22Rv1 (cell line): ENCODE results near the gene TC2N.
A peak's percentile ranks its signal among the peaks of the same experiment; 100 is the strongest.

Experiments
- H3K27ac ChIP-seq: fragments of 450-650 bp; 2 replicates; pipeline ENCODE4 v1.5.1; 2017
- ZFX ChIP-seq: fragments of 450-650 bp; IDR thresholded peaks from 2 replicates; pipeline ENCODE4 v1.6.1; 2017; ENCODE audit warnings: antibody characterized with exemption, borderline replicate concordance
- TF ChIP-seq, protein P1 (sequence below): fragments of 450-650 bp; IDR thresholded peaks from 2 replicates; pipeline ENCODE4 v1.5.1; 2017; ENCODE audit warnings: mild to moderate bottlenecking

The TC2N gene

DNA sequence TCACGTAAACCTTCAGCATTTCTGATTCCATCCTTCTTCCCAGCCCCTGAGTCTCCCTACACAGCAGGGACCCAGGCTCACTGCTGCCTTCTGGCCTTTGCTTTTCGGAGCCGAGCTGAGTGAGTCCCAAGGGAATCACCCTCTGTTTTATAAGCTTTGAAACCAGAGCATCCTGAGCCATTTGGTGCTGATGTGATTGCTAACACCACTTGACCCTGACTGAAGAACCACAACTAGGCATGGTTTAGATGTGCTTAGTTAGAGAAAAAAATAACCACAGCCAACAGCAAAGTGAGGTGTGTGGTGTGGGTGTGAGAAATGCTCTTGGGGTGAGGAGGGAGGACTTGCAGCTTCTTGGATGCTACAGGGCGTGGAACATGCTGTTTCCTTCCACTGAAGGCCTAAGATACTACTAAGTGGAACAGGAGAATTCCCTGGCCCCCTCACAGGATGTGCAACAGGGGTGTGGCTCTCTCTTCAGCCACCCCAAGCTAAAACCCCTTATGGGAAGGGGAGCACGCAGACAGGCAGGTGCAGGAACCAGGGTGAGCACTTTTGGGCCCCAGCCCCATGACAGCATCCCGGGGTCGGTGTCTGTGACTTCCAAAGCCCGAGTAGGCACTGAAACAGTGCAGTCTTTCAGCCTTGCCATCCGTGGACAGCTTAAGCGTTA, at the start of gene TC2N:
Gene TC2N (minus strand): TSS at position 221 of the 673 bp plus-strand sequence. CDS start 53,767 bp downstream, outside the sequence.
- no peak for TF ChIP-seq ZFX
- TF ChIP-seq, protein P1, sequence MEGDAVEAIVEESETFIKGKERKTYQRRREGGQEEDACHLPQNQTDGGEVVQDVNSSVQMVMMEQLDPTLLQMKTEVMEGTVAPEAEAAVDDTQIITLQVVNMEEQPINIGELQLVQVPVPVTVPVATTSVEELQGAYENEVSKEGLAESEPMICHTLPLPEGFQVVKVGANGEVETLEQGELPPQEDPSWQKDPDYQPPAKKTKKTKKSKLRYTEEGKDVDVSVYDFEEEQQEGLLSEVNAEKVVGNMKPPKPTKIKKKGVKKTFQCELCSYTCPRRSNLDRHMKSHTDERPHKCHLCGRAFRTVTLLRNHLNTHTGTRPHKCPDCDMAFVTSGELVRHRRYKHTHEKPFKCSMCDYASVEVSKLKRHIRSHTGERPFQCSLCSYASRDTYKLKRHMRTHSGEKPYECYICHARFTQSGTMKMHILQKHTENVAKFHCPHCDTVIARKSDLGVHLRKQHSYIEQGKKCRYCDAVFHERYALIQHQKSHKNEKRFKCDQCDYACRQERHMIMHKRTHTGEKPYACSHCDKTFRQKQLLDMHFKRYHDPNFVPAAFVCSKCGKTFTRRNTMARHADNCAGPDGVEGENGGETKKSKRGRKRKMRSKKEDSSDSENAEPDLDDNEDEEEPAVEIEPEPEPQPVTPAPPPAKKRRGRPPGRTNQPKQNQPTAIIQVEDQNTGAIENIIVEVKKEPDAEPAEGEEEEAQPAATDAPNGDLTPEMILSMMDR = no peak
- H3K27ac ChIP-seq = no peak within 1 kb of the TSS

- H3K27ac ChIP-seq = no peak overlapping the region
- TF ChIP-seq, protein P1 = no peak
- TF ChIP-seq ZFX = no peak
Measured at GRCh38 chr14:91912035-91912434, 44.7 kb upstream of the TC2N start.

- TF ChIP-seq, protein P1 = peak; percentile 82
- no peak for TF ChIP-seq ZFX
- no peak overlapping the region for H3K27ac ChIP-seq
Measured at GRCh38 chr14:91911474-91912032, 44.2 kb upstream of the TC2N start.

DNA sequence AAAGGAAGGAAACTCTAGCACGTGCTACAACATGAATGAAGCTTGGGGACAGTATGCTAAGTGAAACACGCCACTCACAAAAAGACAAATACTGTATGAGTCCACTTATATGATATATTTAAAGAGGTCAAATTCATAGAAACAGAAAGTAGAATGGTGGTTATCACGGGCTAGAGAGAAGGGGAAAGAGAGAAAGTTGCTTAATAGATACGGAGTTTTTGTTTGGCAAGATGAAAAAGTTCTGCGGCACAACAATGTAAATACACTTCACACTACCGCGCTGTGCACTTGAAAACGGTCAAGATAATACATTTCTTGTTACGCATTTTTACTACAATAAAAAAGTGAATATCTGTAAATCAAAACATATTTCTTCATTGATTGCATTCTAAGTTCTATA, 42.9 kb upstream of the TC2N start:
- H3K27ac ChIP-seq = no peak overlapping the region
- TF ChIP-seq ZFX = no peak
- TF ChIP-seq, protein P1 = no peak

DNA sequence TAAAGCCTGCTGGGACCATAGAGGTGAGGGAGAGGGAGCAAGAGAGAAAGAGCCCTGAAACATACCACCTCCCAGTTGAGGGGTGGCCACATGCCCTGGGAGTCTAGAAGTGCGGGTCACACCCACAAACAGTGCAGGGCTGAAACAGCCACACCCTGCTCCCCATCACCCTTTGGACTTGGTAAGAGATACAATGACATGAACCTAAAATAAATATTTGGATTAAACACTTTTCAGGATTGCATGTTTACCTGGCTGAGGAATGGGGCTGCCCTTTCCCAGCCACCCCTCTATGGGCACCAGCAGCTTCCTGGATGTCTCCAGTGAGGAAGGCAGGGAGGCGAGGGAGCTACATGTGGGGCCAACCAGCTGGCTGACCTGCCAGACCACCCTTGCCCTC, 39.0 kb upstream of the TC2N start:
- TF ChIP-seq ZFX = no peak
- no peak overlapping the region for H3K27ac ChIP-seq

DNA sequence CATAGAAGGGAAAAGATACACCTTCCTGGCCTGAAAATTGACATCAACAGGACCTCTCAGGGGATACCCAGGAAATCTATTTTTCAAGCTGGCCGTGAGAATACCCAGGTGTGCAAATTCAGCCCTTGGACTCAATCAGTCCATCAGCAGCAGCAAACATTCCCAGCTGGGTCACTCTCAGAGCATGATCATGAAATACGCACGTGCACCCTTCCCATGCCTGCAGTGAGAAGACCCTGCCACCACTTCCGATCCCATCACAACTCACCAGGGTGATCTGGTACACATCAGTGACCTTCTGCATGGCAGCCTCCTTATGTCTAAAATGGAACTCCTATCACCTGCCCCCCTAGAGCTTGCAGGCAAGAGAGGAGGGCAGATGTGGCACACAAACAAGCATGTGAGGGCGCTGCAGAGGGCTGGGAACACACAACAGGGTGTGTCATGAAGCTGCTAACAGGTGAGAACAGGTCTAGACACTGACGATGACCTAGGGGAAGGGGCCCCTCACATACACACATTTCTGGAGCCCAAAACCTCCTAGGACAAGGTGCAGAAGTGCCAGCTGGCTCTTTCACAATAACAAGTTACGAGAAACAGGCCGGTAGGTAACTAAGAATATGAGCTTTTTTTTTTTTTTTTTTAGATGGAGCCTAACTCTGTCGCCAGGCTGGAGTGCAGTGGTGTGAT, 37.8 kb upstream of the TC2N start:
- no peak overlapping the region for H3K27ac ChIP-seq
- no peak for TF ChIP-seq ZFX
- TF ChIP-seq, protein P1 = no peak

DNA sequence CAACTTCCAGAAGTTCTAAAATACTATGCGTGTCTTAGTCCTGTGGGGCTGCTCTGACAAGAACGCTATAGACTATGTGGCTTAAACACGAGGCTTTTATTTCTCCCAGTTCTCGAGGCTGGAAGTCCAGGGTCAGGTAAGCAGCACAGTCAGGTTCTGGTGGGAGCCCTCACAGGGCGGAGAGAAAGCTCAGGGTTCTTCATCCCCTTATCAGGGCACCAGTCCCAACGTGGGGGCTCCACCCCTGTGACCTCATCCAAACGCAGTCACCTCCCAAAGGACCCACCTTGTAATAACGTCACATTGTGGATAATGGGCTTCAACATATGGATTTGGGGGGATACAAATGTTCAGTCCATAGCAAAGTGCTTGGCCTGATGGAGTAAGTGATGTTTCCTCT, 37.1 kb upstream of the TC2N start:
- no peak for TF ChIP-seq ZFX
- TF ChIP-seq, protein P1 = no peak
- H3K27ac ChIP-seq = no peak overlapping the region
